ENCODE results near the gene CD99. TPM values are rescaled to one million over a fixed set of nuclear protein-coding genes. Genes with fewer than 3 reads are reported as not detected.

Gene CD99
- total RNA-seq, 1 experiment from 2014 or later, result 77.9 TPM

- TF ChIP-seq, protein P1, sequence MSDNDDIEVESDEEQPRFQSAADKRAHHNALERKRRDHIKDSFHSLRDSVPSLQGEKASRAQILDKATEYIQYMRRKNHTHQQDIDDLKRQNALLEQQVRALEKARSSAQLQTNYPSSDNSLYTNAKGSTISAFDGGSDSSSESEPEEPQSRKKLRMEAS (CRISPR knock-in tag; IDR thresholded peaks at IDR 0.05), result no peak; the same call in 1 of the 2 replicates
Observed at GRCh38 chrX:2690856-2691542, at the start of gene CD99 (continued).

DNA sequence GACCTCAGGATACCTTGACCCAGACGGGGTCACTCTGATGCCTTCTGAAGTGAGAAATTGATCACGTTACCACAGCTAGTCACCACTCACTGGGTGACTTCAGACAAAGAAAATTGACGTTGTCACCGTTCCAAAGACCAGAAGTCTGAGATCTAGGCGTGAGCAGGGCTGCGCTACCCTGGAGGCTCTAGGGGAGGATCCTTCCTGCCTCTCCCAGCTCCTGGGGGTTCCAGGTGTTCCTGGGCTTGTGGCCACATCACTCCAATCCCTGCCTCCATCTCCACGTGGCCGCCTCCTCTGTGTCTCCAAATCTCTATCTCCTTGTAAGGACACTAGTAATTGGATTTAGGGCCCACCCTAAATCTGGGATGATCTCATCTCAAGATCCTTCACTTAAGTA is 48.9 kb upstream of the CD99 start:
- Mint-ChIP-seq H3K27ac (no peak overlapping the region), H3K9me3 (peaks cover 7% of the 10 kb centered on the region), H3K36me3 (peaks cover 36% of the 10 kb centered on the region), H3K27me3 (ENCODE audit: low read depth) (no peaks in the 10 kb centered on the region), H3K4me3 (no peak overlapping the region), H3K4me1 (peaks cover 5% of the 10 kb centered on the region; the same call in 1 of the 2 replicates)
- CTCF ChIA-PET, result no interaction called here
- TF ChIP-seq PRRX2 (CRISPR knock-in tag; IDR thresholded peaks at IDR 0.05) (no peak), TEAD1 (CRISPR knock-in tag; IDR thresholded peaks at IDR 0.05) (no peak), FOXP4 (CRISPR knock-in tag; IDR thresholded peaks at IDR 0.05) (no peak)
- TF ChIP-seq, protein P2, sequence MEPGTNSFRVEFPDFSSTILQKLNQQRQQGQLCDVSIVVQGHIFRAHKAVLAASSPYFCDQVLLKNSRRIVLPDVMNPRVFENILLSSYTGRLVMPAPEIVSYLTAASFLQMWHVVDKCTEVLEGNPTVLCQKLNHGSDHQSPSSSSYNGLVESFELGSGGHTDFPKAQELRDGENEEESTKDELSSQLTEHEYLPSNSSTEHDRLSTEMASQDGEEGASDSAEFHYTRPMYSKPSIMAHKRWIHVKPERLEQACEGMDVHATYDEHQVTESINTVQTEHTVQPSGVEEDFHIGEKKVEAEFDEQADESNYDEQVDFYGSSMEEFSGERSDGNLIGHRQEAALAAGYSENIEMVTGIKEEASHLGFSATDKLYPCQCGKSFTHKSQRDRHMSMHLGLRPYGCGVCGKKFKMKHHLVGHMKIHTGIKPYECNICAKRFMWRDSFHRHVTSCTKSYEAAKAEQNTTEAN (CRISPR knock-in tag; IDR thresholded peaks at IDR 0.05), result no peak
- POLR2A ChIA-PET, result no interaction called here
- ATAC-seq (no peak), DNase-seq (ENCODE audit: low spot score) (no peak)

DNA sequence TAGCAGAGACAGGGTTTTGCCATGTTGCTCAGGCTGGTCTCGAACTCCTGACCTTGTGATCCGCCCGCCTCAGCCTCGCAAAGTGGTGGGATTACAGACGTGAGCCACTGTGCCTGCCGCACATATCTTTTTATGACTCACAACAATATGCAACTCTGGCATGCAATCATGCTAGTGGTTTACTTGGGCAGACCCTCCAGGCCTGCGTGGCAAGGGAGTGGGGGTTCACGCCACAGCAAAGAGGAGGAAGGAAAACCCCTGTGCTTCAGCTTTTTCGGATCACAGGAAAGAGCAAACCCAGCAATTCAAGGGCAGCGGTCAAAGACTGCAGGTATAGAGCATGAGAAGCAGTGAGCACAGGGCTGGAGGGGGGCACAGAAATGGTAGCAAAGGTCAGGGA is 48.3 kb upstream of the CD99 start:
- peaks cover 5% of the 10 kb centered on the region; the same call in 1 of the 2 replicates for H3K4me1 Mint-ChIP-seq
- DNase-seq (ENCODE audit: low spot score) (no peak), ATAC-seq (no peak)
- H3K9me3 Mint-ChIP-seq, result peaks cover 7% of the 10 kb centered on the region
- no peak for TF ChIP-seq ZNF263 (CRISPR knock-in tag; IDR thresholded peaks at IDR 0.05; ENCODE audit: low read depth)
- no peak for TF ChIP-seq IRF1 (CRISPR knock-in tag; IDR thresholded peaks at IDR 0.05)
- TF ChIP-seq, protein P3, sequence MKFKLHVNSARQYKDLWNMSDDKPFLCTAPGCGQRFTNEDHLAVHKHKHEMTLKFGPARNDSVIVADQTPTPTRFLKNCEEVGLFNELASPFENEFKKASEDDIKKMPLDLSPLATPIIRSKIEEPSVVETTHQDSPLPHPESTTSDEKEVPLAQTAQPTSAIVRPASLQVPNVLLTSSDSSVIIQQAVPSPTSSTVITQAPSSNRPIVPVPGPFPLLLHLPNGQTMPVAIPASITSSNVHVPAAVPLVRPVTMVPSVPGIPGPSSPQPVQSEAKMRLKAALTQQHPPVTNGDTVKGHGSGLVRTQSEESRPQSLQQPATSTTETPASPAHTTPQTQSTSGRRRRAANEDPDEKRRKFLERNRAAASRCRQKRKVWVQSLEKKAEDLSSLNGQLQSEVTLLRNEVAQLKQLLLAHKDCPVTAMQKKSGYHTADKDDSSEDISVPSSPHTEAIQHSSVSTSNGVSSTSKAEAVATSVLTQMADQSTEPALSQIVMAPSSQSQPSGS (CRISPR knock-in tag; IDR thresholded peaks at IDR 0.05; ENCODE audit: borderline replicate concordance, low read depth), result no peak
- no peak for TF ChIP-seq MXD4 (CRISPR knock-in tag; IDR thresholded peaks at IDR 0.05; ENCODE audit: borderline replicate concordance)
- TF ChIP-seq, protein P4, sequence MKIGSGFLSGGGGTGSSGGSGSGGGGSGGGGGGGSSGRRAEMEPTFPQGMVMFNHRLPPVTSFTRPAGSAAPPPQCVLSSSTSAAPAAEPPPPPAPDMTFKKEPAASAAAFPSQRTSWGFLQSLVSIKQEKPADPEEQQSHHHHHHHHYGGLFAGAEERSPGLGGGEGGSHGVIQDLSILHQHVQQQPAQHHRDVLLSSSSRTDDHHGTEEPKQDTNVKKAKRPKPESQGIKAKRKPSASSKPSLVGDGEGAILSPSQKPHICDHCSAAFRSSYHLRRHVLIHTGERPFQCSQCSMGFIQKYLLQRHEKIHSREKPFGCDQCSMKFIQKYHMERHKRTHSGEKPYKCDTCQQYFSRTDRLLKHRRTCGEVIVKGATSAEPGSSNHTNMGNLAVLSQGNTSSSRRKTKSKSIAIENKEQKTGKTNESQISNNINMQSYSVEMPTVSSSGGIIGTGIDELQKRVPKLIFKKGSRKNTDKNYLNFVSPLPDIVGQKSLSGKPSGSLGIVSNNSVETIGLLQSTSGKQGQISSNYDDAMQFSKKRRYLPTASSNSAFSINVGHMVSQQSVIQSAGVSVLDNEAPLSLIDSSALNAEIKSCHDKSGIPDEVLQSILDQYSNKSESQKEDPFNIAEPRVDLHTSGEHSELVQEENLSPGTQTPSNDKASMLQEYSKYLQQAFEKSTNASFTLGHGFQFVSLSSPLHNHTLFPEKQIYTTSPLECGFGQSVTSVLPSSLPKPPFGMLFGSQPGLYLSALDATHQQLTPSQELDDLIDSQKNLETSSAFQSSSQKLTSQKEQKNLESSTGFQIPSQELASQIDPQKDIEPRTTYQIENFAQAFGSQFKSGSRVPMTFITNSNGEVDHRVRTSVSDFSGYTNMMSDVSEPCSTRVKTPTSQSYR (CRISPR knock-in tag; IDR thresholded peaks at IDR 0.05), result no peak
- no peak for TF ChIP-seq RORB (CRISPR knock-in tag; IDR thresholded peaks at IDR 0.05)
- no peak for TF ChIP-seq HMGXB4 (CRISPR knock-in tag; IDR thresholded peaks at IDR 0.05)
- no peak for TF ChIP-seq NFATC4 (CRISPR knock-in tag; IDR thresholded peaks at IDR 0.05)
- no peak for TF ChIP-seq ZNF121 (CRISPR knock-in tag; IDR thresholded peaks at IDR 0.05)
- TF ChIP-seq HMGA2 (CRISPR knock-in tag; IDR thresholded peaks at IDR 0.05), result no peak
- no peak for TF ChIP-seq ZNF423 (CRISPR knock-in tag; IDR thresholded peaks at IDR 0.05)
- no peak for TF ChIP-seq TEAD1 (CRISPR knock-in tag; IDR thresholded peaks at IDR 0.05)
- TF ChIP-seq EMX1 (CRISPR knock-in tag; IDR thresholded peaks at IDR 0.05), result no peak
- TF ChIP-seq ELF4 (CRISPR knock-in tag; IDR thresholded peaks at IDR 0.05; ENCODE audit: low read depth), result no peak
- TF ChIP-seq GRHL2 (CRISPR knock-in tag; IDR thresholded peaks at IDR 0.05; ENCODE audit: insufficient replicate concordance, severe bottlenecking), result no peak
- no peak for TF ChIP-seq ZSCAN18 (CRISPR knock-in tag; IDR thresholded peaks at IDR 0.05)
- no peak for TF ChIP-seq KAT7 (CRISPR knock-in tag; IDR thresholded peaks at IDR 0.05; ENCODE audit: borderline replicate concordance)
- H3K27me3 Mint-ChIP-seq (ENCODE audit: low read depth), result no peaks in the 10 kb centered on the region
- H3K36me3 Mint-ChIP-seq, result peaks cover 41% of the 10 kb centered on the region
- CTCF ChIA-PET, result no interaction called here
- H3K27ac Mint-ChIP-seq, result no peak overlapping the region
- POLR2A ChIA-PET, result no interaction called here
- H3K4me3 Mint-ChIP-seq, result no peak overlapping the region

Data from WTC11 (cell line).